Heart left ventricle (tissue), 16 donors: Measurements from ENCODE around the gene CCDC60. TPM values are rescaled to one million over a fixed set of nuclear protein-coding genes. Genes with fewer than 3 reads are reported as not detected.

Experiments
- ATAC-seq, 4 donors: fragments of 200-7000 bp; cut with Tn5 transposase; one replicate each; pipeline ENCODE4 v1.9.1; 2020 to 2022; ENCODE audit warnings: moderate library complexity in 4 of 4, mild to moderate bottlenecking in 3 of 4, moderate number of reproducible peaks in 1 of 4
- DNase-seq, 5 donors: peaks; one replicate each; pipeline ENCODE4 v3.0.0-alpha.2; 2020
- H3K27ac ChIP-seq, 12 donors: fragments of 200-600 bp; sonication (generic) in 4 of 12; one replicate each; pipeline versions ENCODE4 v1.5.0 to v1.8.0; 2016 to 2022; ENCODE audit warnings: mild to moderate bottlenecking in 2 of 12
- H3K27me3 ChIP-seq, 9 donors: fragments of 200-600 bp; sonication (generic) in 2 of 9; one replicate each; pipeline versions ENCODE4 v1.5.1 to v1.8.0; 2016 to 2022; ENCODE audit warnings: mild to moderate bottlenecking in 3 of 9
- H3K36me3 ChIP-seq, 9 donors: fragments of 200-600 bp; sonication (generic) in 2 of 9; one replicate each; pipeline versions ENCODE4 v1.5.0 to v1.8.0; 2018 to 2022; ENCODE audit warnings: mild to moderate bottlenecking in 2 of 9
- H3K4me1 ChIP-seq, 12 donors: fragments of 200-600 bp; sonication (generic) in 4 of 12; one replicate each; pipeline versions ENCODE4 v1.5.0 to v1.8.0; 2016 to 2022; ENCODE audit warnings: mild to moderate bottlenecking in 3 of 12
- H3K4me3 ChIP-seq, 12 donors: fragments of 200-600 bp; sonication (generic) in 4 of 12; one replicate each; pipeline versions ENCODE4 v1.5.0 to v1.8.0; 2017 to 2022; ENCODE audit warnings: mild to moderate bottlenecking in 9 of 12, moderate library complexity in 4 of 12
- H3K9me3 ChIP-seq, 12 donors: fragments of 200-600 bp; sonication (generic) in 4 of 12; one replicate each; pipeline versions ENCODE4 v1.5.0 to v1.8.0; 2016 to 2022; ENCODE audit warnings: mild to moderate bottlenecking in 1 of 12
- POLR2A ChIP-seq, 2 donors: fragments of 450-650 bp; IDR thresholded peaks; one replicate each; pipeline ENCODE4 v1.6.1; 2017; ENCODE audit warnings: antibody characterized with exemption in 2 of 2, mild to moderate bottlenecking in 2 of 2, moderate library complexity in 2 of 2
- WGBS, 4 donors: extraction: QIAGEN DNeasy Blood & Tissue Kit in 2 of 4; methylation state at CpG; one replicate each; pipeline versions ENCODE4 v1.1.5 to v1.1.7; 2013 to 2018; 5-methylcytosine and 5-hydroxymethylcytosine counted together
- intact Hi-C, 10 donors: fragments of 100-400 bp; cut with DNase I; formaldehyde crosslinking; loops; one replicate each; pipeline versions ENCODE4 v1.11.1 to v1.14.2; 2022
- polyA plus RNA-seq, 2 donors: library from polyadenylated mRNA; stranded (reverse); fragments of 200-250 nt; gene quantifications; one replicate each; pipeline ENCODE4 v1.2.3, GENCODE V29; 2013
- total RNA-seq, 9 donors: library from RNA; depleted of rRNA in 2 of 9; stranded (reverse); fragments of >200 nt in 2 of 9; fragmentation: NEBNext Ultra II Directional in 3 of 9; extraction: Animal tissue kit (Norgen Biotek cat#: 25700) in 3 of 9; gene quantifications; one replicate each; pipeline versions ENCODE4 v1.1.0 to v1.2.4, GENCODE V29; 2016 to 2023
- TF ChIP-seq, protein P1 (sequence below), 12 donors: fragments of 200-600 bp; sonication (generic) in 4 of 12; IDR thresholded peaks; one replicate each; pipeline versions ENCODE4 v1.5.0 to v1.8.0; 2018 to 2022; ENCODE audit warnings: antibody characterized with exemption in 12 of 12, mild to moderate bottlenecking in 5 of 12
- donor health status: ischemic (EF 13 %, LVEDD 7.1; RV severe dilation, severe dysfunction).
- donor health status: healthy with polysubstance abuse.
- donor health status: DM: no; HTN: yes; CAD: no.
- donor health status: DM: no; HTN: no; CAD: no.
- donor health status: ischemic (EF 25% LVEDD 6.9; RV normal size, moderate dysfunction).
- donor health status: ischemic (EF 25% LVEDD 5.7; RV mildly dilated, moderate dysfunction).
- donor health status: healthy.
- donor health status: DM: yes; HTN: yes; CAD: no.
- donor health status: ischemic (EF 35%, LVEDD 5.7; RV mildly dilated, moderate dysfunction).
- donor health status: nonischemic (EF 11% LVEDD 7.7; RV severe dilation, severe dysfunction).
- donor health status: DM: yes; HTN: yes; CAD: no.
- donor health status: PGD.
- donor health status: ischemic (EF 29% LVEDD 5.4; RV normal size, mild dysfunction).
- donor health status: nonischemic (EF 23%, LVEDD 6.1; RV moderate dilation, normal function).

CCDC60 gene
- total and polyA plus RNA-seq, 11 donors: not detected

- WGBS, 4 donors: 66 to 85% (median 73%) methylated on average over 3 of the region's 3 CpGs
- TF ChIP-seq, protein P1, sequence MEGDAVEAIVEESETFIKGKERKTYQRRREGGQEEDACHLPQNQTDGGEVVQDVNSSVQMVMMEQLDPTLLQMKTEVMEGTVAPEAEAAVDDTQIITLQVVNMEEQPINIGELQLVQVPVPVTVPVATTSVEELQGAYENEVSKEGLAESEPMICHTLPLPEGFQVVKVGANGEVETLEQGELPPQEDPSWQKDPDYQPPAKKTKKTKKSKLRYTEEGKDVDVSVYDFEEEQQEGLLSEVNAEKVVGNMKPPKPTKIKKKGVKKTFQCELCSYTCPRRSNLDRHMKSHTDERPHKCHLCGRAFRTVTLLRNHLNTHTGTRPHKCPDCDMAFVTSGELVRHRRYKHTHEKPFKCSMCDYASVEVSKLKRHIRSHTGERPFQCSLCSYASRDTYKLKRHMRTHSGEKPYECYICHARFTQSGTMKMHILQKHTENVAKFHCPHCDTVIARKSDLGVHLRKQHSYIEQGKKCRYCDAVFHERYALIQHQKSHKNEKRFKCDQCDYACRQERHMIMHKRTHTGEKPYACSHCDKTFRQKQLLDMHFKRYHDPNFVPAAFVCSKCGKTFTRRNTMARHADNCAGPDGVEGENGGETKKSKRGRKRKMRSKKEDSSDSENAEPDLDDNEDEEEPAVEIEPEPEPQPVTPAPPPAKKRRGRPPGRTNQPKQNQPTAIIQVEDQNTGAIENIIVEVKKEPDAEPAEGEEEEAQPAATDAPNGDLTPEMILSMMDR (IDR thresholded peaks at IDR 0.05): no peak
- TF ChIP-seq POLR2A (IDR thresholded peaks at IDR 0.05): no peak
- H3K4me3 ChIP-seq: no peak overlapping the region
- no peaks in the 10 kb centered on the region for H3K36me3 ChIP-seq
- no peak overlapping the region for H3K27ac ChIP-seq
- H3K9me3 ChIP-seq: no peaks in the 10 kb centered on the region
- peaks cover 0 to 6% (median 0%) of the 10 kb centered on the region in 12 donors for H3K4me1 ChIP-seq
- intact Hi-C loops: loop anchor here in 6 of 10 donors (10.0 kb wide), 4 partner anchors 211 to 1011 kb away; partner anchors contain the start of gene SRRM4 (in 2 of the 6)
- H3K27me3 ChIP-seq: no peaks in the 10 kb centered on the region
- ATAC-seq: no peak
- no peak for DNase-seq
Observed at GRCh38 chr12:119415714-119416113, 81.2 kb downstream of the CCDC60 start.

- no peak for DNase-seq
- H3K27ac ChIP-seq: no peak overlapping the region
- peaks cover 0 to 6% (median 0%) of the 10 kb centered on the region in 12 donors for H3K4me1 ChIP-seq
- no peaks in the 10 kb centered on the region for H3K9me3 ChIP-seq
- no peaks in the 10 kb centered on the region for H3K27me3 ChIP-seq
- intact Hi-C loops: loop anchor here in 6 of 10 donors (10.0 kb wide), 4 partner anchors 213 to 1013 kb away; partner anchors contain the start of gene SRRM4 (in 2 of the 6)
- no peak overlapping the region for H3K4me3 ChIP-seq
- ATAC-seq: no peak
- H3K36me3 ChIP-seq: no peaks in the 10 kb centered on the region
- TF ChIP-seq, protein P1 (IDR thresholded peaks at IDR 0.05): no peak
- no peak for TF ChIP-seq POLR2A (IDR thresholded peaks at IDR 0.05)
Observed at GRCh38 chr12:119417440-119417839, 82.9 kb downstream of the CCDC60 start.

DNA sequence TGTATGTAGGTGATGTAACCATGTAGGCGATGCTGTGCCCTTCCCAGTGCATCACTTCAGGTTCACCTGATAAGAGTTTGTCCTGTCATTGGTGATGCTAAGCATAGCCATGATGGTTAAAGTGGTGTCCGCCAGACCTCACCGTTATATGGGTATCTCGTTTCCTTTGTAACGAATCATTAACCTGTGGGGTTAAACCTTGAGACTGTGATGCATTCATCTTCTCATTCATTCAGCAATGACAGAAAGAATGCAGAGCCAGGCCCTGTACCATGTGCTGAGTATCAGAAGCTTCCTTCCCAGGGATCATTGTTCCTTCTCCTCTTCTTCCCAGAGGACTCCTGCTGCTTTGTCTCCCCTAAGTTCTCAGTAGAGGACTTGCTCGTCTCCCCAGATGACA, 84.9 kb downstream of the CCDC60 start:
- 76 to 82% (median 79%) methylated on average over 6 of the region's 6 CpGs for WGBS, 4 donors

DNA sequence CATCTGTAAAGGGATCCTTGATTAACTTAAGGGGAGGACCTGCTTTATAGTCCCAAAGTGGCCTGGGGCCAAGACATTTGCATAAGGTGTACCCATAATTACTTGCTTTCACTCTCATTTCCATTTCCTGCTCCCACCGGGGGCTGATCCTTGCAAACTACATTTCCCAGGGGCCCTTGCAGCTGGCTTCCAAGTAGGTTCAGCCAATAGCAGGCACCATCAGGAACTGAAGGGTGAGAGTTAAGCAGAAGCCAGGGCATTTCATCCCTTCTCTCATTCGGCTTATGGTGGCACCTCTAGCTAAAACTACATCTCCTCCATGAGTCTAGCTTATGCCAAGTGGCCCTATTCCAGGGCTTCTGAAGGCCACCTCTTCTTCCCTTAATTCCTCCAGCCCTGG, 88.8 kb downstream of the CCDC60 start:
- H3K27me3 ChIP-seq: peaks cover 0 to 3% (median 0%) of the 10 kb centered on the region in 9 donors
- 6 to 18% (median 17%) methylated on average over 2 of the region's 2 CpGs for WGBS, 4 donors
- DNase-seq (no peak), ATAC-seq (no peak)
- no peaks in the 10 kb centered on the region for H3K4me1 ChIP-seq
- H3K9me3 ChIP-seq: no peaks in the 10 kb centered on the region
- H3K4me3 ChIP-seq: no peak overlapping the region
- H3K36me3 ChIP-seq: no peaks in the 10 kb centered on the region
- no peak for TF ChIP-seq POLR2A (IDR thresholded peaks at IDR 0.05)
- intact Hi-C loops: no loop called here
- H3K27ac ChIP-seq: no peak overlapping the region

More for the DNA sequence above, 84.9 kb downstream of the CCDC60 start:
- H3K9me3 ChIP-seq: no peaks in the 10 kb centered on the region
- DNase-seq: no peak
- H3K36me3 ChIP-seq: no peaks in the 10 kb centered on the region
- intact Hi-C loops: loop anchor here in 6 of 10 donors (10.0 kb wide), 4 partner anchors 215 to 1015 kb away; partner anchors contain the start of gene SRRM4 (in 2 of the 6)
- H3K4me1 ChIP-seq: no peaks in the 10 kb centered on the region
- ATAC-seq: no peak
- no peak for TF ChIP-seq POLR2A (IDR thresholded peaks at IDR 0.05)
- TF ChIP-seq, protein P1 (IDR thresholded peaks at IDR 0.05): no peak
- no peak overlapping the region for H3K27ac ChIP-seq
- peaks cover 0 to 3% (median 0%) of the 10 kb centered on the region in 9 donors for H3K27me3 ChIP-seq
- H3K4me3 ChIP-seq: no peak overlapping the region

- H3K9me3 ChIP-seq: peaks cover 0 to 2% (median 0%) of the 10 kb centered on the region in 12 donors
- no peak for DNase-seq
- H3K36me3 ChIP-seq: no peaks in the 10 kb centered on the region
- intact Hi-C loops: no loop called here
- peaks cover 0 to 3% (median 0%) of the 10 kb centered on the region in 9 donors for H3K27me3 ChIP-seq
- ATAC-seq: no peak
- no peaks in the 10 kb centered on the region for H3K4me1 ChIP-seq
- TF ChIP-seq, protein P1 (IDR thresholded peaks at IDR 0.05): no peak
- TF ChIP-seq POLR2A (IDR thresholded peaks at IDR 0.05): no peak
- WGBS, 4 donors: 60 to 90% (median 85%) methylated on average over 3 of the region's 3 CpGs
- H3K4me3 ChIP-seq: no peak overlapping the region
- no peak overlapping the region for H3K27ac ChIP-seq
Observed at GRCh38 chr12:119425623-119426022, 91.1 kb downstream of the CCDC60 start.
